Brain pericyte (primary cell): Measurements from ENCODE around the gene MRPL28.
"Not testable (repeated sequence)": the region's sequence is repeated elsewhere in the genome, so short reads cannot be mapped to it uniquely, and the experiment has no call there.

Experiments
- DNase-seq: peaks from one replicate; pipeline ENCODE4 v3.0.0-alpha.2; 2012; ENCODE audit warnings: low read depth, low spot score

MRPL28 gene

DNA sequence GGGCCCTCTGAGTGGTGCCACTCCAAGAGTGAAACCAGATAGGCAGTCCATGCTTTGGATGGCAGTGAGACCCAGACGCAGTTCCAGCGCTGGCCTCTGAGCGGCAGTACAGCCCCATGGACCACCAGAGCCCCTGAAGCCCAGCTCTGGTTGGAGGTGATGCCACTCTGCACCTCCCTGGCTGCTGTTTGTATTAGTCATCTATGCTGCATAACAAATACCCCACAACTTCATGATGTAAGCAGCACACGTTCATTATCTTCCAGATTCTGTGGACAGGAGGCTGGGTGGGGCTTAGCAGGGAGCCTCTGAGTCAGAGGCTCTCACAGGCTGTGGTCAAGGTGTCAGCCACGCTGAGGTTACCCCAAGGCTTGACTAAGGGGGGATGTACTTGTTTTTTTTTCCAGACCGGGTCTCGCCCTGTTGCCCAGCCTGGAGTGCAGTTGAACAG is 21.6 kb upstream of the MRPL28 start:
- no peak for DNase-seq

DNA sequence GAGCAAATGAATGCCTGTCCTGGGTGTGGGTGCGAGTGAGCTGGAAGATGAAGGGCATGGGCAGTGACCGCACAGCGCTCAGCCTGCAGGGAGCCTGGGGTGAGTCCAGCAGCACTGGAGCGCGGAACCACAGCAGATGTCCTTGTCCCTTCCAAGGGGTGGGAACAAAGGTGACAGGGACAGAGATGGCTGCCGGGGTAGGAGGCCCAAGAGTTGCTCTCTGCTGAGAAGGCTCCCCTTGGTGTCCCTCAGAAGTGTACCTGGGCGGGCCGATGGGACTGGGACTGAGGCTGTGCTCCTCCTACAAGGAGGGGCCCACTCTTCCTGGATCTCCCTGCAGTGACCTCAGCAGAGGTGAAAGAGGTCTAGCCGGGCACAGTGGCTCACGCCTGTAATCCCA is 19.0 kb upstream of the MRPL28 start:
- no peak for DNase-seq

DNA sequence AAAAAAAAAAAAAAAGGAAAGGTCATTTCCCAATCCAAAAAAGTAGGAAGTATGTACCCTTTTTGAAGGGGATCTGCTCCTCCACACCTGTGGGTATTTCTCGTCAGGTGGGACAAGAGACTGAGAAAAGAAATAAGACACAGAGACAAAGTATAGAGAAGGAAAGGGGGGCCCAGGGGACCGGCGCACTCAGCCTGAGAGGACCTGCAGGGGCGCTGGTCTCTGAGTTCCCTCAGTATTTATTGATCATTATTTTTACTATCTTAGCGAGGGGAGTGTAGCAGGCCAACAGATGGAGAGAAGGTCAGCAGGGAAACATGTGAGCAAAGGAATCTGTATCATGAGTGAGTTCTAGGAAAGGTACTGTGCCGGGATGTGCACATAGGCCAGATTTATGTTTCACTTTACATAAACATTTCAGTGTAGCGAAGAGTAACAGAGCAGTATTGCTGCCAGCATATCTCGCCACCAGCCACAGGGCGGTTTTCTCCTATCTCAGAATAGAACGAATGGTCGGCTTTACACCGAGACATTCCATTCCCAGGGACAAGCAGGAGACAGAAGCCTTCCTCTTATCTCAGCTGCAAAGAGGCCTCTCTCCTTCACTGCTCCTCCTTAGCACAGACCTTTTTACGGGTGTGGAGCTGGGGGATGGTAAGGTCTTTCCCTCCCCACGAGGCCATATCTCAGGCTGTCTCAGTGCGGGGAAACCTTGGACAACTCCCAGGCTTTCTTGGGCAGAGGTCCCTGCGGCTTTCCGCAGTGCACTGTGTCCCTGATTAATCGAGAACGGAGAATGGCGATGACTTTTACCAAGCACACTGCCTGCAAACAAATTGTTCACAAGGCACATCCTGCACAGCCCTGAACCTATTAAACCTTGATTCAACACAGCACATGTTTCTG is 17.7 kb upstream of the MRPL28 start:
- not testable (repeated sequence) for DNase-seq

DNA sequence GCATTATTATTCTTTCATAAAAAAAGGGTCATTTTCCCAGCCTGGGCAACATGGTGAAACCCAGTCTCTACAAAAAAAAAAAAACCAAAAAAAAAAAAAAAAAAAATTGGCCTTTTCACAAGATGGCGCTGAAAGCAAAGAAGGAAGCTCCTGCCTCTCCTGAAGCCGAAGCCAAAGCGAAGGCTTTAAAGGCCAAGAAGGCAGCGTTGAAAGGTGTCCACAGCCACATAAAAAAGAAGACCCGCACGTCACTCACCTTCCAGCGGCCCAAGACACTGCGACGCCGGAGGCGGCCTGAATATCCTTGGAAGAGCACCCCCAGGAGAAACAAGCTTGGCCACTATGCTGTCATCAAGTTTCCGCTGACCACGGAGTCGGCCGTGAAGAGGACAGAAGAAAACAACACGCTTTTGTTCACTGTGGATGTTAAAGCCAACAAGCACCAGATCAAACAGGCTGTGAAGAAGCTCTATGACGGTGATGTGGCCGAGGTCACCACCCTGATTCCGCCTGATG is 16.4 kb upstream of the MRPL28 start:
- DNase-seq, result no peak

DNA sequence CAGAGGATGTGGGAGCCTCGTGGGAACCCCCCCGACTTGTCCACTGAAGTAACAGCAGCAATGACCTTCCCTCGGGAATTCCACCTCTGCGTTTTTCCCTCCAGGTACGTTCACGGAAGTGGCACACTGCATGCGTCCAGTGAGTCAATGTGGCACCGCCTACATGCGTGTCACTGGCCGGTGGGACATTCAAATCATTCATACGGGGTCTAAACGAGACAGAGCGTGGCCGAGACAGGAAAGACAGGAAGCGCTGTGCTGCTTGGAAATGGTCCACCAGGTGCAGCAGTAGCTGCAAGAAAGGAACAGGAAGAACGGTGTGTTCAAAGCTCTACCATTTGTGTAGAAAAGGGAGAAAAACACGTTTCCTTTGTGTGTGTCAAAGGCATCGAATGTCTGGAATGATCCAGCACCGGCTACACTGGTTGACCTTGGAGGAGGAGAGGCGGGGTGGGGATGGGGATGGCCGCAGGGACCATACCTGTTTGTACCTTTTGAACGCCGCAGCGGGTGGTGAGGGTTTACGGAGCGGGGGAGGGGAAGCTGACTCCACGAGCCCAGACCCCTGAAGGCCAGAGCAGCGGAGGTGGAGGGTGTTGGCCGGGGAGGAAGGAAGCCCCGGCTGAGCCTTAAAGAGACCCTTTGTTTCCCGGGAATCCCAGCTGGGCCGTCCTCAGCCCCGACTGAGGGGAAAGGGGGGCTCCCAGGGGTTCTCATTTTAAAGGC is 13.2 kb upstream of the MRPL28 start:
- DNase-seq, result no peak

DNA sequence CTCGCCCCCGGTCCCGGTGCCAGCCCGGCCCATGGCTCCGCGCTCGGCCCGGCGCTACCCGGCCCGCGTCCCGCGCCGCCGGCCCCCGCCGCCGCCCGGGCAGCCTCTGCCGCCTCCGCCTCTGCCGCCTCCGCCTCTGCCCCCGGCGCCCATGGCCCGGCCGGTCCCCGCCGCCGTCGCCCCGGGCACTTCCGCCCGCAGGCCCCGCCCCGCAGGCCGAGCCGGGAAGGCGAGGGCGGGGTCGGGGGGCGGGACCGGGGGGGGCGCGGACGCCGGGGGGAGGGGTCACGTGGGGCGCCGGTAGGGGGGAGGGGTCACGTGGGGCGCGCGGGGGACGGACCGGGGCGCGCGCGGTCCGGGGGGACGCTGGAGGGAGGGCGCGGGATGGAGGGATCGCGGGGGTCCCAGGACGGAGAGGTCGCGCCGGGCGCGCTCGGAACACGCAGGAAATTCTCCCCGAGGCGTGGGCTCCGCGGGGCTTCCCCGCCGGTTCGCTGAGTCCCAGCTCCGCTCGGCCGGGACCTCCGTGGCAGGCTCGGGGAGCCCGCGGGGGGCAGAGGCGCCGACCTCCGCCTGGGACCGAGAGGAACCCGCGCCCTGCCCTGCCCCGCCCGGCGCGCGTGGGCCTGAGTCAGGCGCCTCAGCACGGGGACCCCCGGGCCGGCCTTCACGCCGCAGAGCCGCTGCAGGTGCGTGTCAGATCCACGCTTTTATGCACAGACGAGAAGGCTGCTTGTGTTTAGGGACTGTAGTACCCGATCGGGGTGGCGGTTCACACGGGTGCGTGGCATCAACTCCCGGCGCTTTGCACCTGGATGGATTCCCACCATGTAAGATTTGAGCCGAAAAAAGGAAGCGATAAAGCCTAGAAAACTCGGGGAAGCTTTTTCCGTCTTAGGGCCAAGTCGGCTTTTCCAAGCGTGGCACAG is 11.7 kb upstream of the MRPL28 start, which contains the start of gene PGAP6:
PGAP6 (minus strand) TSS at position 190 of the 929 bp plus-strand sequence; CDS start at position 33, 157 bp downstream.
- DNase-seq, result no peak

DNA sequence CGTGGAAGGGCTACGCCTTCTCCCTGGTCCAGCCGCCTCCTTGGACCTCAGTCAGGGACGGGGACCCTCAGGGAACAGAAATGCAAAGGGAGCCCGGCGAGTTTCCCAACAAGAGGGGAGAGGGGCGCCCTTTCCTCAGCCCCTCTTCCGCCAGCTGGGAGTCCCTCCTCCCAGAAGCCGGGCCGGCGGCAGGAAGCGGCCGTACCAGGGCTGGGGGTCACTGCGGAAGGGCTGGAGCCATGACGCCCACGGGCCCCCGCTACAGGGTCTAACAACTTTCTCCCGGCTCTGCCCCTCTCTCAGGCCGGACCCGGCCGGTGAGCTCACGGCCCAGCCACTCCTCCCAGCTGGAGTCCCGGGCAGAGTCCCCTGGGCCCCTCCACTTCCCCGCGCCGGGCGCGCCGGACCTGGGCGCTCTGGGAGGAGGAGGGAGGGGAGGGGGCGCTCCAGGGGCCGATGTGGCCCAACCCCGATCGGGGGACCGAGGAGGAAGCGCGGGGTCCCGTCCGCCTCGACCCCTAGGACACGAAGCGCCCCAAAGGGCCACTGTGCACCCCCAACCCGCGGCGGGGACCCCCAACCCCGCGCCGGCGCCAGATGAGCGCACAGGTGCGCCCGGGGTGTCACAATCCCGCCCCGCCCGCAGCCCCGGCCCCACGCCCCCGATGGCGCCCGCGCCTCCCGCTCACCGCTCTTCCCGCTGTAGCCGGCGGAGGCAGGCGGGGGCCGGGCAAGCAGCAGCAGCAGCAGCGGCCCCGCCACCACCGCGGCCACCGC is 10.9 kb upstream of the MRPL28 start:
- DNase-seq, result no peak

DNA sequence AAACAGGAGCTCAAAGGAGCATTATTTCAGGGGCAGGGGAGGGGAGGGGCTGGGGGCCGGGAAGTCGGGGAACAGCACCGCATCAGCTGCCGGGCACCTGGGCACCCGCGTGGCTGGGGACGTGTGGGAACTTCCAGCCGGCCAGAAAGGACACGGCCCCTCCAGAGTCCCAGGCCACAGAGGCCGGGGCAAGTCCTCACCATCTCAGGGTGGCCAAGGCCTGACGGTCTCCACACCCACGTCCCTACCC is 10.3 kb upstream of the MRPL28 start:
- DNase-seq, result no peak

DNA sequence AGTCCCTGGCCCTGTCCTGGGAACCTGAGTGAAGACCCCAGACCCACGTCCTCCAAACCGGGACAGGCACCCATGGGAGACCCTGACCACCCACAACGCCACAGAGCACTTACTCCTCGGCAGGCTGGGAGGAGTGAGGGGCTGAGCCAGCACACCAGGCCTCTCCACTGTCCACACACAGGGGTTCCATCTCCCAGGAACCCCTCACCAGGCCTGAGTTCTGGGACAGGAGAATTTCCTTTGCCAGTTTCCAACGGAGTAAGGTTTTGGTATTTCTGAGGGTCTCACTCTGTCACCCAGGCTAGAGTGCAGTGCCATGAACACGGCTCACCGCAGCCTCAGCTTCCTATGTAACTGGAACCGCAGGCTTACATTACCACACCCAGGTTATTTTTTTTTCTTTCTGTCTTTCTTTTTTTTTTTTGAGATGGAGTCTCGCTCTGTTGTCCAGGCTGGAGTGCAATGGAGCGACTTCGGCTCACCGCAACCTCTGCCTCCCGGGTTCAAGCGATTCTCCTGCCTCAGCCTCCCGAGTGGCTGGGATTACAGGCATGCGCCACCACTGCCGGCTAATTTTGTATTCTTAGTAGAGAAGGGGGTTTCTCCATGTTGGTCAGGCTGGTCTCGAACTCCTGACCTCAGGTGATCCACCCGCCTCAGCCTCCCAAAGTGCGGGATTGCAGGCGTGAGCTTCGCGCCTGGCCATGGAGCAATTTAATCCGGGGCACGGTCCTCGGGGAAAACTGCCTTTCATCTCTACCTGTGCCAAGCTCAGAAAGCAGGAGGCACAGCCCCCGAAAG is 9.8 kb upstream of the MRPL28 start:
- DNase-seq, result no peak

DNA sequence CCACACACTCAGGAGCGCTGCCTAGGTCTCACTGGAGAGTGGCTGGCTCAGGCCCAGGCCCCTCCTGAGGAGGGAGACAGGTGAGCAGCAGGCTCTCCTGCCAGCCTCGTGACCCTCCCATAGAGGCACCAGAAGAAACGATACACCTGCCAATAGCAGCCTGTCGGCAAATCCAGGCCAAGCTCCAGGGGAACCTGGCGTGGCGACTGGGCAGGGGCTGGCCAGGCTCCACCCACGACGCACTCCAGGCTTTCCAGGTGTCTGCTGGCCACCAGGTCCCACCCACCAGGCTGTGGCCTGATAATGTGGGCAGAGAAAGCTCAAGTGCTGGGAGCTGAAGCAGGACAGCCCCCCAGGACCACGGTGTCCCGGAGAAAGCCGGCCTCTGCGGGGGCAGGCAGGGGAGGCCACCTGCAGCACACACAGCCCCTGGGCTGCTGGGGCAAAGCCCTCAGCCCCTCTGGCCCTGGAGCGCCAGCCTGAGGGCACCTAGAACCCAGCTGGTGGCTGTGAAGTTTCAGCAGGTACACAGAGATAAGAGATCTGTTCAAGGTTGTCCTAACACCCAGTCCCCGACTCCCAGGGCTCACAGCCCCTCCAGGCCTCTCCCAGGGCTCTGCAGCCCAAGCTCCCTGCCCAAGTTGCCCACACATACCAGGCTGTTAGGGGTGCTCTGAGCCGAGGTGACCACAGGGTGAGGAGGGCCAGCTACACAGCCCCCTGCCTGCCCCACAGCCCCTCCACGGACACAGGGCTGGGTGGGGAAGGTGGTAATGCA is 9.0 kb upstream of the MRPL28 start:
- no peak for DNase-seq

DNA sequence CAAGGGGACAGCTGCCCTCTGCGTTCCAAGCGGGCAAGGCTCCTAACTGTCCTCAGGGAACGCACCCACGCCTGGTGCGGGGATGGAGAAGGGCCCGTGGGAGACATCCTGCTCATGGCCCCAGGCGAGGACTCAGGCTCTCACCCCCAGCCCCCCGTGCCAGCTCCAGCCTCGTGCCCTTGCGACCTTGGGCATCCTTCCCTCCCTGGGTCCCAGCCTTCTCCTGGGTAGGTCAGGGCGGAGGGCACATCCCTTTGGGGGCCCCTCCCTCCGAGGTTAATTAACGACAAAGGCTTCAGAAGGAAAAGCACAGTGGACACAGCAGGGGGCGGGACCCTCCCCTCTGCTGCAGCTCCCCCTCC is 8.5 kb upstream of the MRPL28 start:
- no peak for DNase-seq

DNA sequence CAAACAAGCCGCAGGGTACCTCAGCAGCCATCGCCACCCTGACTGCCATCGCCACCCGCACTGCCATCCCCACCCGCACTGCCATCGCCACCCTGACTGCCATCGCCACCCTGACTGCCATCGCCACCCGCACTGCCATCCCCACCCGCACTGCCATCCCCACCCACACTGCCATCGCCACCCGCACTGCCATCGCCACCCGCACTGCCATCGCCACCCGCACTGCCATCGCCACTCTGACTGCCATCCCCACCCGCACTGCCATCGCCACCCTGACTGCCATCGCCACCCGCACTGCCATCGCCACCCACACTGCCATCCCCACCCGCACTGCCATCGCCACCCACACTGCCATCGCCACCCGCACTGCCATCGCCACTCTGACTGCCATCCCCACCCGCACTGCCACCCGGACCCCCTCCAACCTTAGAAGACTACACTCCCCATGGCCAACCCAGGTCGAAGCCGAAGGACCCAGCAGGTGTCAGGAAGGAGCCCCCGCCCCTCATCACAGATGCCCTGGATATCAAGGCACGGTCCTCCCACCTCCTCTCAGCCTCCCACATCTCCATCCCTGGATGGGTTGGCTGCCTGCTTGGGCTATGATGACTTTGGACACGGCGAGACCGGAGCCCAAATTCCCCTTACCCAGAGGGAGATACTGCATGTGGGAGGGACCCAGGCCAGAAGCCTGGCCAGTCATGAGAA is 7.9 kb upstream of the MRPL28 start:
- DNase-seq, result not testable (repeated sequence)

DNA sequence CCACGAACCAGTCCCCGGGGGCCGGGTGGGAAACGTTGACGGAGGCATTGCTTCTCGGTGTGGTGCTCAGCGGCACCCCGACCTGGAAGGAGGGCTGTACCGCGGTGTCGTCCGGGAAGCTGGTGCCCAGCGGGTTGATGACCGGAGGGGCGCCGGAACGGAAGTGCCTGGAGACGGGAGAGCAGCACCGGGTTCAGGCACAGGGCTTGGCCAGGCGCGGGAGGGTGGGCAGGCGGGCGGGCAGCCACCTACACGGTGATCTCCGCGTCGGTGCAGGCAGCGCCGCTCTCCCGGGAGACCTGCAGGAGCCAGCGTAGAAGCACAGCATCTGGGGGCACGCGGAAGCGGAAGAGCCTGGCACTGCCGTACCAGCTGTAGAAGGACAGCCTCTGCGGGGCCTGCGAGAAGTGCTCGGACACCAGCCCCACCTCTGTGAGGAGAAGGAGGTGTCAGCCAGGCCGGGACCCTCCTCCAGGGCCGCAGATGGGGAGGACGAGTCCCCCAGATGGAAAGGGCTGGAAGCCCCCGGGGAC is 7.1 kb upstream of the MRPL28 start:
- no peak for DNase-seq

DNA sequence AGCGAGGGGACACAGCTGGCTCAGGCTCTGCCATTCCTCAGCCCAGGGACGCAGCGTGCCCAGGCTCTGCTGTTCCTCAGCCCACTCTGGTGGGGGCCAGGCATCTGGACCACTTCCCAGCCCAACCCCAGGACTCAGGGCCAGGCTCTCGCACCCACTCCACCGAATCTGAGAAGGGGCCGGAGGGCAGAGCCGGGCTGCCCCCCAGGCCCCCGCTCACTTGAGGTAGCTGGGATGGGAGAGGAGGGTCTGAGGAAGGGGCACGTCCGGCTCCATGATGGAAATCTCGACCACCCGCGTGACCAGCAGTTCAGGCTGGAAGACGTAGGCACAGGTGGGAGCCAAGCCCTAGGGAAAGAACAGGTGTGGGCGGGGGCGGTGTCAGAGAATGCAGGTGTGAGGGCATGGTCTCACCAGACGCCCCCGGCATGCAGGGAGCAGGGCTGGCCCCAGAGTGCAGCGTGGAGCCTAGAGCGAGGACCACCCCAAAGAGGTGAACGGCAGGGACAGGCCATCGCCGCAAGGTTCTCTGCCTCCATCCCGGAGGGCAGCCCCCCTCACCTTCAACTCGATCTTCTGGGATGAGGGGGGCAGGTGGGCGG is 6.6 kb upstream of the MRPL28 start:
- DNase-seq, result no peak

DNA sequence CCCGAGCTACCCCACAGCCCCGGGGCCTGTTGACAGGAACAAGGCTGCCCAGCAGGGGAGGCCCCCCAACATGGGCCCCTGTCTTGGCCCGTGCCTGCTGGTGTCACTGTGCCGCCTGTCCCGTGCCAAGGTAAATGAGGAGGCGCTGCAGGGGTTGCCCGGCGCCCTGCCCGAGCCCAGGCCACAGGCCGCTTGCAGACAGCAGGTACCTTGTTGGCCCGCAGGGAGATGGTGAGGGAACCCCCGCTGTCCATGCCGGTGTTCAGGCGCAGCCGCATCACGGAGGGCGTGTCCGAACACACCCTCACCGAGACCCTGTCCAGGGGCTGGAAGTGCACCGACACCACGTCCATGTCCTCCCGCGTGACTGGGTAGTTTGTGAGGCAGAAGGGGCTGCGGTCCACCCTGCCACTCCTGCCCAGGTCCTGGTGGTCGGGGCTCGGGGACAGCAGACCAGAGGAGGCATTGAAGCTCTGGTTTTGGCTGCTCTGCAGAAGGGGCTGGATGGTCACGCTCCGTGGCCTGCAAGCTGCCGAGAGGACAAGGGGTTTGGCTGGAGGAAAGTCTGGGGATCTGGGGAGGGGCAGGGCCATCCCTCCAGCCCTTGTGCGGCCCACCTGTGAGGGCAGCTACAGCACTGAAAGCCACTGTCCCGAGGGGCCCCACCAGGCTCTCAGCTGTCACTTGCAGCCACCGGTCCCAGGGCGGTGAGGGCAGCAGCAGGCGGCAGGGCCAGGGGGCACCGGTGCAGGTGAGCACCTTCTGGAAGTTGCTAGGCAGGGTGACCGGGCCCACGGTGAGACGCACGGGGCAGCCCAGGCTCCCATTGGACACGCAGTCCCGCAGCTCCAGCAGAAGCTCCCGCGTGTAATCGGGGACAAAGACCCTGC is 5.8 kb upstream of the MRPL28 start:
- DNase-seq, result no peak

DNA sequence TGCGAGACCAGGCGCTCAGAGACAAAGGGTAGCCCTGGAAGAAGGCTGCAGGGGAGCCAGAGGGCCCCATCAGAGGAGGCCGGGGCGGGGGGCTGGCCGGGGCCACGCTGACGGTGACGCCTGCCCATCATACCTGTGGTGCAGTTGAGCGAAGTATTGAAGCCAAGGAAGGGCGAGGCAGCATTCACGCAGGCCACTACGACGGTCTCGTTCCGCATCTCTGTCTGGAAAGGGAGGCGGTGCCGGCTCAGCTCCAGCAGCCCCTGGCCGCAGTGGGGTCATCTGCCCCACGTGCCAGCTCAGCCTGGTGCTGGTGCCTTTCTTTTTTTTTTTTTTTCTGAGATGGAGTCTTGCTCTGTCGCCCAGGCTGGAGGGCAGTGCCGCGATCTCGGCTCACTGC is 4.9 kb upstream of the MRPL28 start:
- no peak for DNase-seq

DNA sequence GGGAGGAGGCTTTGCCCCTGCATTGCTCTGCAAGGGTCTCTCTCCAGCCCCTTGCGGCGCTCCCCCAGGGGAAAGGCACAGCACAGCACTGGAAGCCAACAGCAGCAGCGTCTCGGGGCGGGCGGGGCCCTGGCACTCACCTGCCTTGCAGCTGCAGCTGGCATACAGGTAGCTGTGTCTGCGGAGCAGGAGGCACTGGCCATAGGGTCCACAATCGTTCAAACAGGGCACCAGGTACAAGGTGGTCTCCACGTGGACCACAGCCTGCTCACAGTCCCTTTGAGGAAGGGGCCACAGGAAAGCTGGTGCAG is 4.2 kb upstream of the MRPL28 start:
- no peak for DNase-seq
